ENCODE data around the gene RHOB.

Gene RHOB

DNA sequence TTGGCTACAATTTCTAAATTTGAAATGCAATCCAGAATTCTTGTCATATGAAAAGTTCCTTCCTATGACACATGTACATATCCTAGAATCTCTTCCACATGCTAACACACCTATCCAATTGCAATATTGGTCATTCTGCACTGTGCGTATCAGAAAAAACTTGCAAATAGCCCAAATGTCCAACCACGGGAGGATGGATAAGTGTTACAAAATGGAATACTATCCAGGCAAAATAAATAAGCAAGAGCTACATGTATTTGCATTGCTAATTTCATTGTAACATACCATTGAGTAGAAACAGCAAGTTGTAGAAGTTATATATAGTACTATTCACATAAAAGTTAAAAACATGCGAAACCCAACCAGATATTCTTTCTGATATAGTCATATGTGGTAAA, 15.6 kb upstream of the RHOB start:
- Histone ChIP-seq H2BK5ac (ENCODE audit: low read length) (no peak overlapping the region), H4K8ac (ENCODE audit: low read depth, low read length) (no peak overlapping the region), H2AFZ (ENCODE audit: low read length) (no peak overlapping the region), H3K27ac (replicated peaks; ENCODE audit: low read length) (no peak overlapping the region), H3K4me2 (ENCODE audit: insufficient read depth, low read length, poor library complexity, severe bottlenecking) (no peak overlapping the region), H3K79me1 (ENCODE audit: low read depth, low read length) (no peaks in the 10 kb centered on the region), H3K9ac (ENCODE audit: low read depth, low read length, poor library complexity) (no peak overlapping the region), H3K36me3 (replicated peaks in 1 of 2; ENCODE audit: control insufficient read depth in 2 of 2, insufficient read depth in 2 of 2, low read length in 2 of 2) (no peaks in the 10 kb centered on the region), H4K91ac (ENCODE audit: low read depth, low read length, poor library complexity) (no peak overlapping the region), H2AK5ac (ENCODE audit: low read depth, low read length) (no peak overlapping the region), H3K4me3 (ENCODE audit: low read length in 2 of 2) (no peak overlapping the region), H3K9me3 (replicated peaks in 1 of 2; ENCODE audit: control insufficient read depth in 2 of 2, insufficient read depth in 1 of 2, low read depth in 1 of 2, low read length in 2 of 2) (no peaks in the 10 kb centered on the region), H3K4ac (ENCODE audit: low read length) (no peak overlapping the region), H2BK120ac (ENCODE audit: low read depth, low read length) (no peak overlapping the region), H2BK12ac (ENCODE audit: low read length) (no peak overlapping the region), H2BK15ac (ENCODE audit: low read length) (no peak overlapping the region), H3K14ac (ENCODE audit: low read length) (no peak overlapping the region), H3K18ac (ENCODE audit: low read length) (no peak overlapping the region), H3K27me3 (ENCODE audit: control insufficient read depth in 3 of 3, insufficient read depth in 3 of 3, low read depth in 1 of 3, low read length in 3 of 3) (peaks cover 0 to 54% (median 0%) of the 10 kb centered on the region in 3 experiments), H3K23ac (ENCODE audit: low read depth, low read length, poor library complexity) (no peak overlapping the region), H3K4me1 (ENCODE audit: control insufficient read depth in 2 of 2, insufficient read depth in 1 of 2, low read depth in 1 of 2, low read length in 2 of 2) (no peaks in the 10 kb centered on the region)
- WGBS, 2 donors (ENCODE audit: extremely low coverage in 2 of 2, insufficient read length in 2 of 2, insufficient replicate concordance in 1 of 2) = no CpG with 5 or more reads among the region's 3 CpGs
- DNase-seq (ENCODE audit: low spot score) = no peak

DNA sequence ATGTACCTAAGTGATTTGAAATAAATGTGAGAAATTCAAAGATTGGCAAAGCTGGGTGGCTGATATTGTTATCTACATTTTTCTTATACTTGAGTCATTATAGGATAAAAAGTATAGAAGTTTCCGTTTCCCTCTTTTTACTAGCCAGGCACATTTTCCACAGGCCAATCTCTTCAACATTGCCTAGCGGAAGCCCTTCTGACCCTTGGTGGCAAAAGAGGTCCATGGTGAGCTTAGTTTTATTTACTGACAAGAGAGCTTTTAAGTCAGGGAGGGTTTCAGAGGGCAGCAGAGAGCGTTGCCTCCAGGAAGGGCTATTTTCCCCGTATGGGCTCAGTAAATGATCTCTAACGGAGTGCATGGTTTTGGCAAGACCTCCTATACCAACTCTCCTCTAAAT, 15.1 kb upstream of the RHOB start:
- Histone ChIP-seq H3K4ac (ENCODE audit: low read length) (no peak overlapping the region), H4K8ac (ENCODE audit: low read depth, low read length) (no peak overlapping the region), H3K4me2 (ENCODE audit: insufficient read depth, low read length, poor library complexity, severe bottlenecking) (no peak overlapping the region), H2AFZ (ENCODE audit: low read length) (no peak overlapping the region), H3K4me1 (ENCODE audit: control insufficient read depth in 2 of 2, insufficient read depth in 1 of 2, low read depth in 1 of 2, low read length in 2 of 2) (no peaks in the 10 kb centered on the region), H3K9me3 (replicated peaks in 1 of 2; ENCODE audit: control insufficient read depth in 2 of 2, insufficient read depth in 1 of 2, low read depth in 1 of 2, low read length in 2 of 2) (no peaks in the 10 kb centered on the region), H3K79me1 (ENCODE audit: low read depth, low read length) (no peaks in the 10 kb centered on the region), H2AK5ac (ENCODE audit: low read depth, low read length) (no peak overlapping the region), H3K14ac (ENCODE audit: low read length) (no peak overlapping the region), H4K91ac (ENCODE audit: low read depth, low read length, poor library complexity) (no peak overlapping the region), H2BK12ac (ENCODE audit: low read length) (no peak overlapping the region), H3K4me3 (ENCODE audit: low read length in 2 of 2) (no peak overlapping the region), H3K27ac (replicated peaks; ENCODE audit: low read length) (no peak overlapping the region), H2BK5ac (ENCODE audit: low read length) (no peak overlapping the region), H3K36me3 (replicated peaks in 1 of 2; ENCODE audit: control insufficient read depth in 2 of 2, insufficient read depth in 2 of 2, low read length in 2 of 2) (no peaks in the 10 kb centered on the region), H3K23ac (ENCODE audit: low read depth, low read length, poor library complexity) (no peak overlapping the region), H3K18ac (ENCODE audit: low read length) (no peak overlapping the region), H3K27me3 (ENCODE audit: control insufficient read depth in 3 of 3, insufficient read depth in 3 of 3, low read depth in 1 of 3, low read length in 3 of 3) (peaks cover 0 to 54% (median 0%) of the 10 kb centered on the region in 3 experiments), H2BK120ac (ENCODE audit: low read depth, low read length) (no peak overlapping the region), H3K9ac (ENCODE audit: low read depth, low read length, poor library complexity) (no peak overlapping the region), H2BK15ac (ENCODE audit: low read length) (no peak overlapping the region)
- WGBS, 2 donors (ENCODE audit: extremely low coverage in 2 of 2, insufficient read length in 2 of 2, insufficient replicate concordance in 1 of 2) = no CpG with 5 or more reads among the region's 5 CpGs
- DNase-seq (ENCODE audit: low spot score) = no peak

DNA sequence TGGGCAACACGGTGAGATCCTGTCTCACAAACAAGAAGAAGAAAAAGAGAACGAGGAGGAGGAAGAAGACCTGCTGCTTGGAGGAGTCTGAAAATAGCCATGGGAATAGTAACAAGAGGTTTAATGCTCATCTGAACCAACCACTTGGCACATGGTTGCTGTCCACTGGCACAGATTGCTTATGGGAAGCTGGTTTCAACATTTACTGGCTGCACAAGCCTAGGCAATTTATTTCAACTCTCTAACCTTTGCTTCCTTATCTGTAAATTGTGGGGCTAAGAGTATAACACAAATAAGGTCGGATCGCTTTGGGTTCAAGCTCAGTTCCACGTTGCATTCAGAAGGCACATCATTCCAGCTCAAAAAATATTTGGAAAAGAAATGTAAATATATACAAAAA, 14.2 kb upstream of the RHOB start:
- Histone ChIP-seq H3K18ac (ENCODE audit: low read length) (no peak overlapping the region), H3K4ac (ENCODE audit: low read length) (no peak overlapping the region), H3K14ac (ENCODE audit: low read length) (no peak overlapping the region), H3K9me3 (replicated peaks in 1 of 2; ENCODE audit: control insufficient read depth in 2 of 2, insufficient read depth in 1 of 2, low read depth in 1 of 2, low read length in 2 of 2) (no peaks in the 10 kb centered on the region), H4K91ac (ENCODE audit: low read depth, low read length, poor library complexity) (no peak overlapping the region), H2BK12ac (ENCODE audit: low read length) (no peak overlapping the region), H2BK120ac (ENCODE audit: low read depth, low read length) (no peak overlapping the region), H3K27me3 (ENCODE audit: control insufficient read depth in 3 of 3, insufficient read depth in 3 of 3, low read depth in 1 of 3, low read length in 3 of 3) (peaks cover 0 to 55% (median 0%) of the 10 kb centered on the region in 3 experiments), H3K36me3 (replicated peaks in 1 of 2; ENCODE audit: control insufficient read depth in 2 of 2, insufficient read depth in 2 of 2, low read length in 2 of 2) (no peaks in the 10 kb centered on the region), H2BK5ac (ENCODE audit: low read length) (no peak overlapping the region), H2AFZ (ENCODE audit: low read length) (no peak overlapping the region), H3K9ac (ENCODE audit: low read depth, low read length, poor library complexity) (no peak overlapping the region), H3K27ac (replicated peaks; ENCODE audit: low read length) (no peak overlapping the region), H3K23ac (ENCODE audit: low read depth, low read length, poor library complexity) (no peak overlapping the region), H3K4me1 (ENCODE audit: control insufficient read depth in 2 of 2, insufficient read depth in 1 of 2, low read depth in 1 of 2, low read length in 2 of 2) (no peaks in the 10 kb centered on the region), H2AK5ac (ENCODE audit: low read depth, low read length) (no peak overlapping the region), H4K8ac (ENCODE audit: low read depth, low read length) (no peak overlapping the region), H3K4me3 (ENCODE audit: low read length in 2 of 2) (no peak overlapping the region), H3K4me2 (ENCODE audit: insufficient read depth, low read length, poor library complexity, severe bottlenecking) (no peak overlapping the region), H2BK15ac (ENCODE audit: low read length) (no peak overlapping the region), H3K79me1 (ENCODE audit: low read depth, low read length) (no peaks in the 10 kb centered on the region)
- DNase-seq (ENCODE audit: low spot score) = no peak
- no CpG with 5 or more reads among the region's 5 CpGs for WGBS, 2 donors (ENCODE audit: extremely low coverage in 2 of 2, insufficient read length in 2 of 2, insufficient replicate concordance in 1 of 2)

DNA sequence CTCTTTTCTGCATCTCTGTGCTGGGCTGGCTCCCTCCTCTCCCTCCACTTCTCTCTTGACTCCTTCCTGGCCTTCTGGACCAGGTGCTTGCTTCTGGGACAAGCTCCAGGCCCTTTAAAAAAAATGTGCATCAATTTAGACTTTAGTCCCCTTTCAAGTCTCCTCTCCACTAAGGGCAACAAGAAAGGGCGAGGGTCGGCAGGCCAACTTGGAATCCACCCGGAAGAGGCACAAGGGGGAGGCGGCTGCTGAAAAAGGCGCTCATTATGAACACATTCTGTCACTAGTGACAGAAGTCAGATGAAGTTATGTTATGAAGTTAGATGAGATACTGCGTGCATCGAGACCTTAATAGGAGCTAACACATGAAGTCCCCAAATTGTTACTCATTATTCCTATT, 13.6 kb upstream of the RHOB start:
- Histone ChIP-seq H3K79me1 (ENCODE audit: low read depth, low read length) (no peaks in the 10 kb centered on the region), H3K18ac (ENCODE audit: low read length) (no peak overlapping the region), H3K27me3 (ENCODE audit: control insufficient read depth in 3 of 3, insufficient read depth in 3 of 3, low read depth in 1 of 3, low read length in 3 of 3) (peaks cover 0 to 50% (median 0%) of the 10 kb centered on the region in 3 experiments), H3K36me3 (replicated peaks in 1 of 2; ENCODE audit: control insufficient read depth in 2 of 2, insufficient read depth in 2 of 2, low read length in 2 of 2) (no peaks in the 10 kb centered on the region), H3K23ac (ENCODE audit: low read depth, low read length, poor library complexity) (no peak overlapping the region), H3K4ac (ENCODE audit: low read length) (no peak overlapping the region), H3K4me2 (ENCODE audit: insufficient read depth, low read length, poor library complexity, severe bottlenecking) (no peak overlapping the region), H2BK5ac (ENCODE audit: low read length) (no peak overlapping the region), H2BK120ac (ENCODE audit: low read depth, low read length) (no peak overlapping the region), H2AK5ac (ENCODE audit: low read depth, low read length) (no peak overlapping the region), H3K9me3 (replicated peaks in 1 of 2; ENCODE audit: control insufficient read depth in 2 of 2, insufficient read depth in 1 of 2, low read depth in 1 of 2, low read length in 2 of 2) (no peaks in the 10 kb centered on the region), H4K8ac (ENCODE audit: low read depth, low read length) (no peak overlapping the region), H3K4me1 (ENCODE audit: control insufficient read depth in 2 of 2, insufficient read depth in 1 of 2, low read depth in 1 of 2, low read length in 2 of 2) (no peaks in the 10 kb centered on the region), H2AFZ (ENCODE audit: low read length) (no peak overlapping the region), H3K14ac (ENCODE audit: low read length) (no peak overlapping the region), H3K9ac (ENCODE audit: low read depth, low read length, poor library complexity) (no peak overlapping the region), H3K4me3 (ENCODE audit: low read length in 2 of 2) (no peak overlapping the region), H2BK15ac (ENCODE audit: low read length) (no peak overlapping the region), H2BK12ac (ENCODE audit: low read length) (no peak overlapping the region), H4K91ac (ENCODE audit: low read depth, low read length, poor library complexity) (no peak overlapping the region), H3K27ac (replicated peaks; ENCODE audit: low read length) (no peak overlapping the region)
- no CpG with 5 or more reads among the region's 7 CpGs for WGBS, 2 donors (ENCODE audit: extremely low coverage in 2 of 2, insufficient read length in 2 of 2, insufficient replicate concordance in 1 of 2)
- no peak for DNase-seq (ENCODE audit: low spot score)

Data from neuronal stem cell (in vitro differentiated cells).